CD4-positive, alpha-beta T cell treated with Interleukin-12 subunit alpha and Interleukin-12 subunit beta, for 1 hour (primary cell): ENCODE results near the gene CLDN34.

ENCODE experiments used
- DNase-seq: peaks from one replicate; pipeline ENCODE4 v3.0.0-alpha.2; 2020

Gene CLDN34, protein sequence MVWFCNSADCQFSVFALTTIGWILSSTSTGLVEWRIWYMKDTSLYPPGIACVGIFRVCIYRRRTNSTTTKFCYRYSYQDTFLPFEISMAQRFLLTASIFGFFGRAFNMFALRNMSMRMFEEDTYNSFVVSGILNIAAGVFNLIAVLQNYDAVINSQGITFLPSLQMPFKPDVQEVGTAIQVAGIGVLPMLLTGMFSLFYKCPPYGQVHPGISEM

DNA sequence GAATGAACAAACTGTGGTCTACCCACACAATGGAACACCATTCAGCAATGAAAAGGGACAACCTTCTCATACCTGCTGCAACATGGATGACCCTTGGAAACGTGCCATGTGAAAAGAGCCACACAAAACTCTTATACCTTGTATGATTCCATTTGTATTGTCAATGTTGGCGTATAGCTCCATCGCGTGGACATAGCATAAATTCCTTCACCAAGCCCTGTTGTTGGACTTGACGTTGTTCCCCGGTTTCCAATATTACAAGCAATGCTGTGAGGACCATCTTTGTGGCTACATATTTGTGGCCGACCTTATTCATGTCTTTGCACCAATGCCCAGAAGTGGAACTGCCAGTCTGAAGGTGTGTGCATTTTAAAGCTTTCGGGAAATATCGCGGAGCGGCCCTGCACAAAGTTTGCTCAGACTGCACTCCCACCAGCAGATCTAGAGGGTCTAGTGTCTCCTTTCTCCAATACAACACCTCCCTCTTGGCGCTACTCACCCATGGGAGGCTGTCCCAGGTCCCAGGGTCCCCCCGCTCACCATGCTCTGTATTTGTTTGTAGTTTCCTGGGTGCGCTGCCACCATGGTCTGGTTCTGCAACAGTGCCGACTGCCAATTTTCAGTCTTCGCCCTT lies at the start of gene CLDN34:
Gene CLDN34 (plus strand): TSS at position 584 of the 634 bp plus-strand sequence. CDS start 0 bp downstream, at position 584.
- DNase-seq, result no peak

DNA sequence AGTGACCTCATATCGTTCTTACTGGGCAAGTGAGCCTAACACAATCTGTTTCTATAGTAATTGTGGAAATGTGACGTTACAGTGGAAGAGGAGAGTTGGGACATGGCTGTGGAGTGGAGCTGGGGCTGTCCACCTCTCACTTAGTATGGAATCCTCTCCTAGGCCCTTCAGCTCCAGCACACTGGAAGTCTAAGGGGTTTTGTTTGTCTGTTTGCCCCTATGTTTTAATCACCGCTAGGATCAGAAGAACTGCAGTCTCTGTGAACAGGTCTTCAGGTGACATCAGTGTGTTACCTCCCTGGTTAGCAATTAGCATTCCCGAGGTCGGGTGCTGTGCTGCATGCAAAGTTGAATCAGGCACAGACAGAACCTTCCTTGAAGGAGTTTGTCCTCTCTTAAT lies 49.3 kb upstream of the CLDN34 start:
- DNase-seq, result no peak

DNA sequence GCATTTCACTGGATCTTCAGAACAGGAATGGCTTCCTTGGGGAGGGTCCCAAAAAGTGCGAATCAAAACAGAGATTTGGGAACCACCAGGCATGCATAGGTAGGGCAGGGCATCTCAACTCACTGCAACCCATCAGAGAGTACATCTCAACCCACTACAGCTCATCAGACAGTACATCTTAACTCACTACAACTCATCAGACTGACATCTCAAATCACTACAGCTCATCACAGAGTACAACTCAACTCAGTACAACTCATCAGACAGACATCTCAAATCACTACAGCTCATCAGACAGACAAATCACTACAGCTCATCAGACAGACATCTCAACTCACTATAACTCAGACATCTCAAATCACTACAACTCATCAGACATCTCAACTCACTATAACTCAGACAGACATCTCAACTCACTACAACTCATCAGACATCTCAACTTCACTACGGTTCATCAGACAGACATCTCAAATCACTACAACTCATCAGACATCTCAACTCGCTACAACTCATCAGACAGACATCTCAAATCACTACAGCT lies 47.5 kb upstream of the CLDN34 start:
- DNase-seq, result no peak

- DNase-seq, result no peak
These were observed 45.8 kb upstream of the CLDN34 start for GRCh38 chrX:9921407-9921806.

- no peak for DNase-seq
These were observed 43.8 kb upstream of the CLDN34 start for GRCh38 chrX:9923357-9923756.

DNA sequence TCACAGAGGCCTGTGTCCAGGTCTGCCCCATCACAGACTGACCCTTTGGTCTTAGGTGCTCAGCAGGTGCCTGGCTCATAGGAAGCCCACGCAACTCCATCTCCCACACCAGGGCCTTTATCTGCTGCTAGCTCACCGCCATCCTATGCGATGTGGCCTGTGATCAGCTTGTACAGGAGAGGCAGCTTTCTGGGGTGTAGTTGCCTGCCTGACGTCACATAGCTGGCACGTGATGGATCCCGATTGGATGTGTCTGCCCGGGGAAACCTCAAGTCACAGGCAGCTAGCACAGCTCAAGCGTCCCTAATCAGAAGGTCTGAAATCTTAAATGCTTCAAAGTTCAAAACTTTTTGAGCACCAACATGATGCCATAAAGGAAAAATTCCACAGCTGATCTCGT lies 41.2 kb upstream of the CLDN34 start:
- DNase-seq, result no peak

DNA sequence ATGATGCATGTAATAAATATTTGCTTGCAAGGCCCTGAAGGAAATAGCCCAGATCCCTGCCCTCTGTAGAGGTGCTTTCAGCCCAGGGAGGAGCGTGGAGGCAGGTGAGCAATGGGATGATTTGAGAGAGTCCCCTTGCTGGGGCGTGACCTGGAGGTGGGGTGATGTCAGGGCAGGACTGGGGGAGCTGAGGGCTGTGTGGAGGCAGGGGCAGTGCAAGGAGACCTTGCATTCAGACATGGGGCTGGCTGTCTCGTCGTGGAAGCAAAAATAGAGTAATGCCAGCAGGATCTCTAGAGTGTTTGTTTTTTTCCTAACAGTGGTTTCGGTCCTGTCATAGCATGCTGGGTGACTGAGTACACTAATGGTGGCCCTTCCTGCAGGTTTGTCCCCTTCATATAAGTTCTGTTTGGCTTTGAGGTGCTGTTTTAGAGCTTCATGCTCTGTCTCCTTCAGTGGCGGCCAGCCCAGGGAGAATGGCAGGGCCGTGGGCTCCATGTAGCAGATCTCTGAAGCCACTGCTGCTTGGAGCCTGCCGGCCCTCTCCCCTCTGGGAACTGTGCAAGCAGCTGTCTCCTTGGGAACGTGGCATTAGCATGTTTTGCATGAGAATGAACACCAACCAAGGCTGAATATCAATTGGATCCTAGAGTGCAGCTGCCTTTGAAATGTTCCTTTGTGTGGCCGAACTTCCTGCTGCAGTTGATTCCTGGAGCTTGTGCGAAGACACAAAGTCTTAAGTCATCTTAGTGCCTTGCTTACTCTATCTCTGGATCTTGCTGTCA lies 39.3 kb upstream of the CLDN34 start:
- no peak for DNase-seq

GRCh38 chrX:9935436-9935835 lies 31.7 kb upstream of the CLDN34 start:
- no peak for DNase-seq

GRCh38 chrX:9937761-9938160 lies 29.4 kb upstream of the CLDN34 start:
- no peak for DNase-seq

DNA sequence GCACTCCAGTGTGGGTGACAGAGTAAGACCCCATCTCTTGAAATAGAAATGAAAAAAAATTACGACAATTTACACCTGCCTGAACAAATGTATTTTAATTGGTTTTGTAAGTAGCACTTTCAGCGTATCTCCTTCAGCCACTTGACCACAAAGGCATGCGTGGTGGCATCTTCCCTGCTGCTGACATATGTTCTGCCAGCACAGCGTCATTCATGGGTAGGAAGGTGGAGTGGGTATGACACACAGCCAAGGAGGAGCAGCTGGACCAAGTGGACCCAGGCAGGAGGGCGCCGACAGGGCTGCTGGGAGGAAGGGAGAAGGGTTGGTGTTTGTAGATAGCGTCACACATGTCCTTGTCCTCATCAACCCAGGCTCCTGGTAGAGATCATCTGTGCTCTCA lies 28.6 kb upstream of the CLDN34 start:
- DNase-seq, result no peak

DNA sequence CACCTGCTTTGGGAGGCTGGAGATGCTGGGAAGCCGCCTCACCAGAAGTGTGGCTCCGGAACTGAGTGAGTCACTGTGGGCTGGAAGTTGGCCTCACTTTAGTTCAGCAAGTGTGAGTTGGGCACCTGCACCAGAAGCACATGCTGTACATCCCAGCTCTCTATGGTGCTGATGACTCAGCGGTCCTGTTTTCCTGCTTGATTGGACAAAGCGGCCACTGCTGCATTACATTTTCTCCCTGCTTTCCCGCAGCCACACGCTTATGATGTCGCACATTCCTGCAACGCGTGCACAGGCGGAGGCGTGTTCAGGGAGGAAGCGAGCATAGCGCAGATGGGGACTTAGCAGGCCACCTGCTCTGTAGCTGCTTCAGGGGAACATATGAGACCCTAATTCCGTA lies 26.7 kb upstream of the CLDN34 start:
- DNase-seq, result no peak

- peak; percentile 39 for DNase-seq
These were observed 25.1 kb upstream of the CLDN34 start for GRCh38 chrX:9942086-9942485.

DNA sequence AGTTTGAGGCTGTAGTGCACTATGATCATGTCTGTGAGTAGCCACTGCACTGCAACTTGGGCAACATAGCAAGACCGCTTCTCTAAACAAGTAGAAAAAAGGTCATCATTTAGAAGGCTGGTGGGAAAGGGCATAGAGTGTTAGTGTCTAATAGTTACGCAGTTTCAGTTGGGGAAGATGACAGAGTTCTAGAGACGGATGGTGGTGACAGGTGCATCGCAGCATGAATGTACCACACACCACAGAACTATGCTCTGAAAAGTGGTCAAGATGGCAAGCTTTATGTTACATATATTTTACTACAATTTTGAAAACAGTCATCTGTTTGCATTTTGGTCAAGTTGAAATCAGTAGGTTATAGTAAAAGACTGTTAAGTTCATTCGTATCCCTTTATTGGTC lies 23.7 kb upstream of the CLDN34 start:
- no peak for DNase-seq

- no peak for DNase-seq
These were observed 19.9 kb upstream of the CLDN34 start for GRCh38 chrX:9947131-9947794.

DNA sequence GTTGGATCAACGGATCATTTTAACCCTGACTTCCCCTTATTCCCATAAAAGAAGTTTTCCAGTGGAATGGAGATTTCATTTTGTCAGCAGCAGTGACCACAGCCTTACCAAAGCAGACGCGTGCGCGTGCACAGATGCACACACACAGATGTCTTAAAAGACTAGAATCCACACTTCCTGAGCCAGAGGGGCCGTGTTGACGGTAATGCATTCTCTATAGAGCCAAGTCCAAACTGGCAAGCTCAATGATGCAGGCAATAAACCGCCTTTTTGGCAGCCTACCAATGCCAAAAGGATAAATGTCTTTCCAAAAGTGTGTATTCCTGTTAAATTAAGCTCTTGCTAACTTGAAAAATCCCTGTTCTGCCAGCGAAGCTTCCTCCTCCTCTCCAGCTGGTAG lies 18.8 kb upstream of the CLDN34 start:
- DNase-seq, result no peak

GRCh38 chrX:9952300-9952699 lies 14.9 kb upstream of the CLDN34 start:
- no peak for DNase-seq

DNA sequence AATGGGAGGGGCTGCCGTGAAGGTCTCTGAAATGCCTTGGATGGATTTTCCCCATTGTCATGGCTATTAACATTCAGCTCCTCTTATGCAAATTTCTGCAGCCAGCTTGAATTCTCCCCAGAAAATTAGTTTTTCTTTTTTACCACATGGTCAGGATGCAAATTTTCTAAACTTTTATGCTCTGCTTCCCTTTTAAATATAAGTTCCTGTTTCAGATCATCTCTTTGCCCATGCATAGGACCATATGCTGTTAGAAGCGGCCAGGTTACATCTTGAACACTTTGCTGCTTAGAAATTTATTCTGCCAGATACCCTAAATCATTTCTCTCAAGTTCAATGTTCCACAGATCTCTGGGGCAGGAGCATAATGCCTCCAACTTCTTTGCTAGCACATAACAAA lies 13.8 kb upstream of the CLDN34 start:
- no peak for DNase-seq

DNA sequence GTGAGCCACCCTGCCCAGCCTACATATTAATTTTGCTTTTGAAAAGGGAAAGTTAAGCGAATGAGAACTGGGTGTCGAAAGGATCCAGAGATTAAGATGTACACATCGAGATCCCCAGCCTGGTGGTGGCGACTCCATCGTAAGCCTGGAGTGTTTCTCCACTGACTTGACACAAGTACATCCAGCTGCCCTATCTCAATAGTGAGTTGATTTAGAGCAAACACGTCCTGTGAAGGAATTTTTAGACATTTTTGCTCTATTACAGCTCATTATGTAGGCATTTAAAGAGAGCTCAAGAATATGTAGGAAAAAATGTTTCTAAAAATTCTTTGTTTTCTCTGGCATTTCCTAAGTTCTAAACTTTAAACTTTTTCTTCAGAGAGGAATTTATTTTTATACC lies 11.7 kb upstream of the CLDN34 start:
- no peak for DNase-seq

- no peak for DNase-seq
These were observed 9.4 kb upstream of the CLDN34 start for GRCh38 chrX:9957743-9958142.

DNA sequence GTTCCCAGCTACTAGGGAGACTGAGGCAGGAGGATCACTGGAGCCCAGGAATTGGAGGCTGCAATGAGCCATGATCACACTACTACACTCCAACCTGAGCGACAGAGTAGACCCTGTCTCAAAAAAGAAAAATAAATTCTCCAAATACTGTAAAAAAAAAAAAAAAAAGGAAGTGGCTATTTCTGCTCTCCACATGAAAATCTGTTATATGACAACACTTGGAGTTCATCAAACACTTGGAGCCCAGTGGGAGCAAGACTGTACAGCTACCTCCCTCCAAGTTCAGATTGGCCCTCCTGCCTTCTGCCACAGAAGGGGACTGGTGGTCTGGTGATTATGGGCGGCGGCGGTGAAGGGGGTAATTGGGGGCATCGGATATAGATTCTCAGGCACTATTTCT lies 9.0 kb upstream of the CLDN34 start:
- no peak for DNase-seq

DNA sequence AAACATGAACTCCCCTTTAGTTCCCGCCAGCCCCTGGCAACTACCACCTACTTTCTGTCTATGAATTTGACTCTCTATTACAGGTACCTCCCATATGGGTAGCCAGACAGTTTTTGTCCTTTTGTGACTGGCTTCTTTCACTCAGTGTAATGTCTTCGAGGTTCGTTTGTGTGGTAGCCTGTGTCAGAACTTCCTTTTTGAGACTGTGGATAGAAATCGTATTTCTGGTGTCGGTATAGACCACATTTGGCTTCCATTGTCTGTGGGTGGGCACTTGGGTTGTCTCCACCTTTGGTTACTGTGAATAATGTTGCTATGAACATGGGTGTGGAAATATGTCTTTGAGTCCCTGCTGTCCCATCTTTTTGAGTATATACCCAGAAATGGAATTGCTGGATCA lies 5.4 kb upstream of the CLDN34 start:
- DNase-seq, result no peak

- no peak for DNase-seq
These were observed 10.5 kb downstream of the CLDN34 start for GRCh38 chrX:9977635-9978034.

- no peak for DNase-seq
These were observed 13.2 kb downstream of the CLDN34 start for GRCh38 chrX:9980401-9980800.
